Endothelial cell of umbilical vein (primary cell): ENCODE results near the gene FHIT. TPM values are rescaled to one million over a fixed set of nuclear protein-coding genes. Genes with fewer than 3 reads are reported as not detected.

Source experiments
- BruUV-seq: library from RNA; stranded (reverse); fragments of 400-500 nt; replicated peaks from 2 replicates; lab custom pipeline; 2021; lab: Mats Ljungman, UMichigan
- CTCF ChIA-PET: fragments of 300-600, 350-600 bp; sonication (Branson Sonifier 250); formaldehyde crosslinking; loops from one replicate; lab custom pipeline; 2021; ENCODE audit warnings: antibody characterized with exemption, inconsistent platforms; lab: Charles Lee
- POLR2A ChIA-PET: fragments of 300-600, 350-600 bp; sonication (Branson Sonifier 250); formaldehyde crosslinking; loops from one replicate; lab custom pipeline; 2021; ENCODE audit warnings: antibody characterized with exemption, inconsistent platforms; lab: Charles Lee
- DNase-seq: peaks from one replicate; pipeline ENCODE4 v3.0.0-alpha.2; 2011; ENCODE audit warnings: low read depth, low spot score
- FAIRE-seq: peaks from 2 replicates; lab custom pipeline; 2011; peaks lifted over from hg19 to GRCh38; lab: Jason Lieb, UNC
- H2AFZ ChIP-seq: 2 replicates; pipeline ENCODE4 v1.6.0; 2012; ENCODE audit warnings: low read depth, low read length, control low read depth, inconsistent platforms
- H3K27ac ChIP-seq: 2 replicates; pipeline ENCODE4 v1.5.1; 2011; ENCODE audit warnings: low read depth, mild to moderate bottlenecking, control low read depth, low read length, moderate library complexity; ENCODE audit not compliant: insufficient read depth
- H3K27me3 ChIP-seq, 2 experiments: 2 replicates each; pipeline versions ENCODE4 v1.6.0 to v1.6.1; 2011; ENCODE audit warnings: low read length in 2 of 2, mixed read lengths in 1 of 2; ENCODE audit not compliant: control insufficient read depth in 2 of 2, insufficient read depth in 2 of 2
- H3K36me3 ChIP-seq, 2 experiments: 2 replicates in 1 of 2; 3 replicates in 1 of 2; pipeline ENCODE4 v1.5.1; 2011; ENCODE audit warnings: low read length in 2 of 2, mild to moderate bottlenecking in 1 of 2, moderate library complexity in 1 of 2; ENCODE audit not compliant: control insufficient read depth in 2 of 2, insufficient read depth in 2 of 2; ENCODE audit errors: extremely low read depth in 1 of 2
- H3K4me1 ChIP-seq: 3 replicates; pipeline ENCODE4 v1.5.1; 2011; ENCODE audit warnings: mild to moderate bottlenecking, low read length; ENCODE audit not compliant: control insufficient read depth, insufficient read depth; ENCODE audit errors: extremely low read depth
- H3K4me2 ChIP-seq: 2 replicates; pipeline ENCODE4 v1.6.1; 2011; ENCODE audit warnings: low read length, control low read depth, mixed read lengths; ENCODE audit not compliant: insufficient read depth
- H3K4me3 ChIP-seq, 3 experiments: fragments of 200-600 bp in 1 of 3; sonication (generic), shearing (Covaris generic) in 1 of 3; replicated peaks in 1 of 3; 2 replicates each; pipeline ENCODE4 v1.5.1; 2011 to 2016; ENCODE audit warnings: control low read depth in 3 of 3, low read length in 3 of 3, mild to moderate bottlenecking in 2 of 3, inconsistent platforms in 1 of 3, low read depth in 1 of 3, moderate library complexity in 1 of 3; ENCODE audit not compliant: insufficient read depth in 1 of 3
- H3K79me2 ChIP-seq: 2 replicates; pipeline ENCODE4 v1.6.0; 2012; ENCODE audit warnings: low read length, inconsistent platforms; ENCODE audit not compliant: control insufficient read depth, insufficient read depth
- H3K9ac ChIP-seq: replicated peaks from 2 replicates; pipeline ENCODE3; 2011; ENCODE audit warnings: low read length, control low read depth; ENCODE audit not compliant: insufficient read depth; ENCODE audit errors: extremely low read depth
- H3K9me1 ChIP-seq: replicated peaks from 3 replicates; pipeline ENCODE4 v1.6.0; 2011; ENCODE audit warnings: mild to moderate bottlenecking, low read length; ENCODE audit not compliant: control insufficient read depth, insufficient read depth; ENCODE audit errors: extremely low read depth
- H3K9me3 ChIP-seq: replicated peaks from 2 replicates; pipeline ENCODE4 v1.5.1; 2012; ENCODE audit warnings: low read length, inconsistent platforms; ENCODE audit not compliant: control insufficient read depth, insufficient read depth
- H4K20me1 ChIP-seq: replicated peaks from 2 replicates; pipeline ENCODE3; 2011; ENCODE audit warnings: mild to moderate bottlenecking, low read length; ENCODE audit not compliant: control insufficient read depth, insufficient read depth; ENCODE audit errors: extremely low read depth
- CTCF ChIP-seq, 2 donors: IDR thresholded peaks; 1 replicate in 1 of 2; 2 replicates in 1 of 2; pipeline ENCODE4 v1.5.1; 2011; ENCODE audit warnings: low read length in 2 of 2, mild to moderate bottlenecking in 2 of 2, moderate library complexity in 2 of 2, control low read depth in 1 of 2, inconsistent platforms in 1 of 2, low read depth in 1 of 2; ENCODE audit not compliant: insufficient read depth in 1 of 2; ENCODE audit errors: extremely low read depth in 1 of 2
- EZH2 ChIP-seq: IDR thresholded peaks from 2 replicates; pipeline ENCODE4 v1.6.1; 2012; ENCODE audit warnings: borderline replicate concordance, low read depth, mild to moderate bottlenecking, moderate library complexity, low read length, inconsistent platforms; ENCODE audit not compliant: severe bottlenecking
- FOS ChIP-seq: IDR thresholded peaks from 2 replicates; pipeline ENCODE4 v1.6.1; 2011; ENCODE audit warnings: mild to moderate bottlenecking, low read length, moderate library complexity, borderline replicate concordance; ENCODE audit not compliant: insufficient read depth
- GATA2 ChIP-seq: IDR thresholded peaks from 2 replicates; pipeline ENCODE4 v1.7.0; 2011; ENCODE audit warnings: low read depth, mild to moderate bottlenecking, moderate library complexity, mixed read lengths, low read length; ENCODE audit not compliant: insufficient read length, insufficient read depth
- JUN ChIP-seq: IDR thresholded peaks from 2 replicates; pipeline ENCODE4 v1.6.1; 2011; ENCODE audit warnings: borderline replicate concordance, low read depth; ENCODE audit not compliant: insufficient read length, insufficient read depth
- MAX ChIP-seq: IDR thresholded peaks from 2 replicates; pipeline ENCODE4 v1.6.1; 2011; ENCODE audit not compliant: insufficient read depth, insufficient read length
- MYC ChIP-seq: IDR thresholded peaks from one replicate; pipeline ENCODE4 v1.6.1; 2011; ENCODE audit warnings: mild to moderate bottlenecking, low read depth, low read length
- POLR2A ChIP-seq: IDR thresholded peaks from 2 replicates; pipeline ENCODE4 v1.6.1; 2012; ENCODE audit warnings: low read depth, mild to moderate bottlenecking, control low read depth, low read length
- POLR2AphosphoS5 ChIP-seq: IDR thresholded peaks from 2 replicates; pipeline ENCODE4 v1.6.1; 2012; ENCODE audit warnings: low read depth, mild to moderate bottlenecking, control low read depth, low read length, moderate library complexity; ENCODE audit not compliant: insufficient read depth
- dilution Hi-C: fragments of 300-500 bp; cut with MboI; formaldehyde crosslinking; loops from one replicate; pipeline ENCODE4 v1.15.0; 2019; ENCODE audit warnings: low sequenced_read_pairs; ENCODE audit not compliant: extremely low pct_ligation_motif_present
- intact Hi-C: fragments of 100-400 bp; cut with micrococcal nuclease; formaldehyde crosslinking; loops from one replicate; pipeline ENCODE4 v1.10.0; 2022
- polyA plus RNA-seq, 4 experiments: library from polyadenylated mRNA; depleted of rRNA in 3 of 4; stranded (reverse) in 3 of 4; unstranded in 1 of 4; fragments of >200 nt; gene quantifications; 2 replicates each; pipeline versions ENCODE4 v1.2.1 to v1.2.3, GENCODE V29; 2011 to 2012; ENCODE audit warnings: missing spikeins in 1 of 4
- total RNA-seq: library from RNA; stranded (reverse); gene quantifications from 2 replicates; pipeline ENCODE4 v1.2.3, GENCODE V29; 2021

Gene FHIT
- total and polyA plus RNA-seq, 2 donors (not counting 3 experiments of a cell fraction or from before 2014, with no cell fraction given), result 0.47 to 2.2 TPM

- no peak overlapping the region for H2AFZ ChIP-seq
- H3K79me2 ChIP-seq, result no peaks in the 10 kb centered on the region
- no TSS peak for BruUV-seq
- no peak for DNase-seq
- FAIRE-seq, result no peak
- no peaks in the 10 kb centered on the region for H3K9me1 ChIP-seq
- intact Hi-C loops (no loop called here), dilution Hi-C loops (no loop called here)
- H3K36me3 ChIP-seq, result no peaks in the 10 kb centered on the region
- H3K4me1 ChIP-seq, result no peaks in the 10 kb centered on the region
- no peak overlapping the region for H3K4me3 ChIP-seq
- ChIA-PET POLR2A (no interaction called here), CTCF (no interaction called here)
- no peaks in the 10 kb centered on the region for H3K9me3 ChIP-seq
- no peaks in the 10 kb centered on the region for H4K20me1 ChIP-seq
- TF ChIP-seq POLR2A (no peak), FOS (no peak), EZH2 (no peak), GATA2 (no peak), MAX (no peak), MYC (no peak), JUN (no peak), CTCF (IDR thresholded peaks at IDR 0.05; ENCODE audit: extremely low read depth in 1 of 2, insufficient read depth in 1 of 2, low read depth in 1 of 2, low read length in 2 of 2) (no peak), POLR2AphosphoS5 (no peak)
- no peak overlapping the region for H3K4me2 ChIP-seq
- no peak overlapping the region for H3K27ac ChIP-seq
- H3K27me3 ChIP-seq, result no peaks in the 10 kb centered on the region
- H3K9ac ChIP-seq, result no peak overlapping the region
Observed at GRCh38 chr3:60775985-60776384, 475.3 kb downstream of the FHIT start.
